OCI-LY1 (cell line): ENCODE data around the gene RBM47.

ENCODE experiments used
- CTCF ChIP-seq: fragments of 200-600 bp; sonication (generic), shearing (Covaris generic); IDR thresholded peaks from 2 replicates; pipeline ENCODE4 v1.5.1; 2017; ENCODE audit warnings: mild to moderate bottlenecking, antibody characterized with exemption, low read length, moderate library complexity, mixed read lengths
- EZH2 ChIP-seq: fragments of 200-600 bp; sonication (generic), shearing (Covaris generic); IDR thresholded peaks from 2 replicates; pipeline ENCODE4 v1.8.0; 2017; ENCODE audit warnings: borderline replicate concordance, mixed run types, mild to moderate bottlenecking, antibody characterized with exemption, low read length, moderate library complexity, mixed read lengths

GRCh38 chr4:40375620-40376019 is 254.0 kb downstream of the RBM47 start:
- no peak for TF ChIP-seq CTCF
- no peak for TF ChIP-seq EZH2
